GM18858 (cell line): Measurements from ENCODE around the gene MIPOL1.
"Not testable (repeated sequence)": the region's sequence is repeated elsewhere in the genome, so short reads cannot be mapped to it uniquely, and the experiment has no call there.

Source experiments
- ATAC-seq: cut with Tn5 transposase; IDR thresholded peaks from one replicate; pipeline ENCODE4 v1.9.1; 2021; ENCODE audit not compliant: unreplicated experiment

Gene MIPOL1

GRCh38 chr14:37512173-37512572 lies 314.4 kb downstream of the MIPOL1 start:
- no peak for ATAC-seq

- no peak for ATAC-seq
These were observed 318.0 kb downstream of the MIPOL1 start for GRCh38 chr14:37515771-37516170.

- ATAC-seq, result no peak
These were observed 329.3 kb downstream of the MIPOL1 start for GRCh38 chr14:37526994-37527393.

GRCh38 chr14:37539992-37540391 lies 342.3 kb downstream of the MIPOL1 start:
- no peak for ATAC-seq

GRCh38 chr14:37544407-37544806 lies 346.7 kb downstream of the MIPOL1 start:
- ATAC-seq, result no peak

GRCh38 chr14:37545174-37545573 lies 347.4 kb downstream of the MIPOL1 start:
- ATAC-seq, result no peak

GRCh38 chr14:37546621-37547447 lies 349.1 kb downstream of the MIPOL1 start:
- no peak for ATAC-seq

- no peak for ATAC-seq
These were observed 352.8 kb downstream of the MIPOL1 start for GRCh38 chr14:37550511-37550910.

GRCh38 chr14:37551119-37551518 lies 353.4 kb downstream of the MIPOL1 start:
- no peak for ATAC-seq

- no peak for ATAC-seq
These were observed 356.3 kb downstream of the MIPOL1 start for GRCh38 chr14:37553935-37554550.

GRCh38 chr14:37555596-37555995 lies 357.9 kb downstream of the MIPOL1 start:
- not testable (repeated sequence) for ATAC-seq

GRCh38 chr14:37558740-37559139 lies 361.0 kb downstream of the MIPOL1 start:
- ATAC-seq, result no peak

- ATAC-seq, result no peak
These were observed 361.6 kb downstream of the MIPOL1 start for GRCh38 chr14:37559386-37559785.

- no peak for ATAC-seq
These were observed 365.5 kb downstream of the MIPOL1 start for GRCh38 chr14:37563189-37563588.

- ATAC-seq, result no peak
These were observed 367.8 kb downstream of the MIPOL1 start for GRCh38 chr14:37565550-37565949.

- ATAC-seq, result no peak
These were observed 369.2 kb downstream of the MIPOL1 start for GRCh38 chr14:37566811-37567371.

GRCh38 chr14:37569729-37570128 lies 372.0 kb downstream of the MIPOL1 start:
- ATAC-seq, result no peak

- ATAC-seq, result no peak
These were observed 373.7 kb downstream of the MIPOL1 start for GRCh38 chr14:37571391-37571790.

GRCh38 chr14:37573356-37573755 lies 375.6 kb downstream of the MIPOL1 start:
- no peak for ATAC-seq

- ATAC-seq, result no peak
These were observed 381.5 kb downstream of the MIPOL1 start for GRCh38 chr14:37579274-37579673.

GRCh38 chr14:37580146-37580545 lies 382.4 kb downstream of the MIPOL1 start:
- no peak for ATAC-seq
